MM.1S (cell line): Measurements from ENCODE around the gene SCYGR4.

Source experiments
- DNase-seq: peaks from one replicate; pipeline ENCODE4 v3.0.0-alpha.2; 2015
- H2AFZ ChIP-seq: fragments of 300-600 bp; sonication (generic); 2 replicates; pipeline ENCODE4 v1.6.0; 2016; ENCODE audit warnings: antibody characterized with exemption, low read length
- H3F3A ChIP-seq: fragments of 300-600 bp; sonication (generic); 2 replicates; pipeline ENCODE4 v1.6.1; 2016; ENCODE audit warnings: mild to moderate bottlenecking, antibody characterized with exemption, low read length, moderate library complexity, mixed read lengths; ENCODE audit not compliant: insufficient read depth
- H3K27ac ChIP-seq: fragments of 300-600 bp; sonication (generic); 2 replicates; pipeline ENCODE4 v1.5.1; 2016; ENCODE audit warnings: mild to moderate bottlenecking, low read length
- H3K27me3 ChIP-seq: fragments of 300-600 bp; sonication (generic); replicated peaks from 2 replicates; pipeline ENCODE4 v1.6.0; 2016; ENCODE audit warnings: low read length; ENCODE audit not compliant: insufficient read depth
- H3K36me3 ChIP-seq: fragments of 300-600 bp; sonication (generic); replicated peaks from 2 replicates; pipeline ENCODE4 v1.6.1; 2016; ENCODE audit warnings: mild to moderate bottlenecking, low read length, mixed read lengths; ENCODE audit not compliant: insufficient read depth
- H3K4me1 ChIP-seq: fragments of 300-600 bp; sonication (generic); 2 replicates; pipeline ENCODE4 v1.6.1; 2016; ENCODE audit warnings: low read length, mixed read lengths
- H3K4me2 ChIP-seq: fragments of 300-600 bp; sonication (generic); 2 replicates; pipeline ENCODE4 v1.6.0; 2016; ENCODE audit warnings: low read depth, low read length
- H3K4me3 ChIP-seq: fragments of 300-600 bp; sonication (generic); 2 replicates; pipeline ENCODE4 v1.5.1; 2016; ENCODE audit warnings: low read length, mixed read lengths
- H3K79me2 ChIP-seq: fragments of 300-600 bp; sonication (generic); 2 replicates; pipeline ENCODE4 v1.6.1; 2016; ENCODE audit warnings: mixed run types, low read length, mixed read lengths
- H3K9ac ChIP-seq: fragments of 300-600 bp; sonication (generic); 2 replicates; pipeline ENCODE4 v1.6.1; 2016; ENCODE audit warnings: low read length, mixed read lengths
- H3K9me2 ChIP-seq: fragments of 300-600 bp; sonication (generic); replicated peaks from 2 replicates; pipeline ENCODE4 v1.6.1; 2016; ENCODE audit warnings: mild to moderate bottlenecking, low read length, mixed read lengths; ENCODE audit not compliant: insufficient read depth
- H3K9me3 ChIP-seq: fragments of 300-600 bp; sonication (generic); replicated peaks from 2 replicates; pipeline ENCODE4 v1.6.1; 2016; ENCODE audit warnings: mild to moderate bottlenecking, low read length, mixed read lengths; ENCODE audit not compliant: insufficient read depth
- H4K20me1 ChIP-seq: fragments of 300-600 bp; sonication (generic); 2 replicates; pipeline ENCODE4 v1.6.1; 2016; ENCODE audit warnings: mild to moderate bottlenecking, low read length, moderate library complexity, mixed read lengths; ENCODE audit not compliant: insufficient read depth
- EZH2 ChIP-seq: fragments of 300-600 bp; sonication (generic); optimal IDR thresholded peaks from 2 replicates; pipeline ENCODE3; 2017; ENCODE audit warnings: low read depth, mild to moderate bottlenecking, antibody characterized with exemption, low read length, mixed read lengths
- EZH2phosphoT487 ChIP-seq: fragments of 300-600 bp; sonication (generic); IDR thresholded peaks from 2 replicates; pipeline ENCODE4 v1.6.1; 2018; ENCODE audit warnings: antibody characterized with exemption, low read length
- TF ChIP-seq, protein P1 (sequence below): fragments of 300-600 bp; sonication (generic); IDR thresholded peaks from 2 replicates; pipeline ENCODE4 v1.5.1; 2016; ENCODE audit warnings: antibody characterized with exemption, low read length, mixed read lengths

SCYGR4 gene

DNA sequence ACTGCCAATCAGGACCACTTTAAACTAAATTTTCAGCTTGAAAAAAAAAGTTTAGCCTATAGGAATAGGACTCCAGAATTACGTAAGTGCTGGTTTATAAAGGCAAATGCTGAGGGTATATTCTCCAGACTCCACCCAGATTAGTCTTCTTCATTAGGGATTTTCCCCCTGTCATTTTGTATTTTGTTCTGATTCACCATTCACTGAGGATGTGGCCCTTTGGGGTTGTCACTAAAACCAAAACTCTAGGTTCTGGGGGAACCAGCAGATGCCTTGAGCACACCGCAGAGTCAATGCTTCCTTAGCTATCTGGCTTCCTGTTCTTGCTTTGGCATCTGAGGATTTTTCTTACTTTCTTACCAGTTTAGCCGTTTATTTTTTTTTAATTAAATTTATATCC is 10.5 kb downstream of the SCYGR4 start:
- no peaks in the 10 kb centered on the region for H3K4me1 ChIP-seq
- H4K20me1 ChIP-seq: no peaks in the 10 kb centered on the region
- no peaks in the 10 kb centered on the region for H3K9me2 ChIP-seq
- H3F3A ChIP-seq: no peaks in the 10 kb centered on the region
- no peak overlapping the region for H3K27ac ChIP-seq
- H3K9me3 ChIP-seq: no peaks in the 10 kb centered on the region
- no peaks in the 10 kb centered on the region for H3K79me2 ChIP-seq
- TF ChIP-seq EZH2phosphoT487 (no peak), EZH2 (no peak)
- TF ChIP-seq, protein P1, sequence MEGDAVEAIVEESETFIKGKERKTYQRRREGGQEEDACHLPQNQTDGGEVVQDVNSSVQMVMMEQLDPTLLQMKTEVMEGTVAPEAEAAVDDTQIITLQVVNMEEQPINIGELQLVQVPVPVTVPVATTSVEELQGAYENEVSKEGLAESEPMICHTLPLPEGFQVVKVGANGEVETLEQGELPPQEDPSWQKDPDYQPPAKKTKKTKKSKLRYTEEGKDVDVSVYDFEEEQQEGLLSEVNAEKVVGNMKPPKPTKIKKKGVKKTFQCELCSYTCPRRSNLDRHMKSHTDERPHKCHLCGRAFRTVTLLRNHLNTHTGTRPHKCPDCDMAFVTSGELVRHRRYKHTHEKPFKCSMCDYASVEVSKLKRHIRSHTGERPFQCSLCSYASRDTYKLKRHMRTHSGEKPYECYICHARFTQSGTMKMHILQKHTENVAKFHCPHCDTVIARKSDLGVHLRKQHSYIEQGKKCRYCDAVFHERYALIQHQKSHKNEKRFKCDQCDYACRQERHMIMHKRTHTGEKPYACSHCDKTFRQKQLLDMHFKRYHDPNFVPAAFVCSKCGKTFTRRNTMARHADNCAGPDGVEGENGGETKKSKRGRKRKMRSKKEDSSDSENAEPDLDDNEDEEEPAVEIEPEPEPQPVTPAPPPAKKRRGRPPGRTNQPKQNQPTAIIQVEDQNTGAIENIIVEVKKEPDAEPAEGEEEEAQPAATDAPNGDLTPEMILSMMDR: no peak
- H3K4me2 ChIP-seq: no peak overlapping the region
- H2AFZ ChIP-seq: no peak overlapping the region
- H3K4me3 ChIP-seq: no peak overlapping the region
- no peaks in the 10 kb centered on the region for H3K36me3 ChIP-seq
- no peaks in the 10 kb centered on the region for H3K27me3 ChIP-seq
- DNase-seq: no peak
- no peak overlapping the region for H3K9ac ChIP-seq

DNA sequence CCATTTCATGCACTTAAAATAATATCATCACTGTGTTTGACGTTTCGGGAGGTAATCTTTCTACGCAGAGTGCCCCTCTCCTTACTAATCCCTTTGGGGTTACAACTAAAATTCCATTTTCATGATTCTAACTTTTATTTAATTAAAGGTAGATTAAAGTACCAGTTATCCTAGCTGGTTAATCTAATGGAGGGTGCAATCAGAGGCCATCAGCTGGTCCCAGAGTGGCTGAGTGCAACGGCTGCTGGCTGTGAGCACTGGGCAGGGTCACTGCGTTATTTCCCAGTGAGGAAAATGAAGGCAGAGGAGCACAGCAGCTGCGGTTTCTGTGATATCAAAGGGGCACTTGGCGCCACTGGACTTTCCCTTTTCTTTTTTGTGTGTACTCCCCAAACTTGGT is 12.1 kb downstream of the SCYGR4 start:
- Histone ChIP-seq H3K9me3 (no peaks in the 10 kb centered on the region), H3F3A (no peaks in the 10 kb centered on the region), H3K4me1 (no peaks in the 10 kb centered on the region), H3K9ac (no peak overlapping the region), H3K79me2 (no peaks in the 10 kb centered on the region), H3K27me3 (no peaks in the 10 kb centered on the region), H3K4me3 (no peak overlapping the region), H3K36me3 (no peaks in the 10 kb centered on the region), H2AFZ (no peak overlapping the region), H3K9me2 (no peaks in the 10 kb centered on the region), H3K4me2 (no peak overlapping the region), H4K20me1 (no peaks in the 10 kb centered on the region), H3K27ac (no peak overlapping the region)
- DNase-seq: no peak
- TF ChIP-seq, protein P1: no peak
- TF ChIP-seq EZH2phosphoT487: no peak
- no peak for TF ChIP-seq EZH2

DNA sequence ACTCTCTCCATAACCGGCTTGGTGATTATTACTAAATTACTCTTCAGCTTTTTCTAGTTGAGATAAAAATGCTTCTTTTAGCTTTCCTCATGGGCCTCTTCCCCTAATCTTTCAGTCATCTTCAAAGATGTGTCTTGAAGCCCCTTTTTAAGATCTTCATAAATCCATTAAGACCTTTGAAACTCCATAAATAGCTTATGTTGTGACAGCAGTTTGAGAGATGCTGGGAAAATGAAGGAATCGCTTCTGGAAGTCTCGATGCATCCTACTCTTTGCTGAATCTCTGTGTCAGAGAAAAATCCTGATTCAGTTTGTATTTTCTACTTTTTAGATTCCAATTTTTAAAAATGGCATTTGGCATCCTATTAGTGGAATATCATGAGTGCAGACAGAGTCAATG is 13.0 kb downstream of the SCYGR4 start:
- H3K9me2 ChIP-seq: no peaks in the 10 kb centered on the region
- H4K20me1 ChIP-seq: no peaks in the 10 kb centered on the region
- H2AFZ ChIP-seq: no peak overlapping the region
- no peaks in the 10 kb centered on the region for H3K27me3 ChIP-seq
- H3K4me1 ChIP-seq: no peaks in the 10 kb centered on the region
- H3K4me2 ChIP-seq: no peak overlapping the region
- H3K9ac ChIP-seq: no peak overlapping the region
- H3K27ac ChIP-seq: no peak overlapping the region
- H3K9me3 ChIP-seq: no peaks in the 10 kb centered on the region
- no peak overlapping the region for H3K4me3 ChIP-seq
- no peak for TF ChIP-seq EZH2
- TF ChIP-seq EZH2phosphoT487: no peak
- TF ChIP-seq, protein P1: no peak
- no peaks in the 10 kb centered on the region for H3K79me2 ChIP-seq
- H3F3A ChIP-seq: no peaks in the 10 kb centered on the region
- no peaks in the 10 kb centered on the region for H3K36me3 ChIP-seq
- DNase-seq: no peak
